IgD-negative memory B cell (primary cell): ENCODE results near the gene PTPRG. TPM values are rescaled to one million over a fixed set of nuclear protein-coding genes. Genes with fewer than 3 reads are reported as not detected.
A peak's percentile ranks its signal among the peaks of the same experiment; 100 is the strongest.

Source experiments
- H3K27ac Mint-ChIP-seq, 3 donors: one replicate each; pipeline ENCODE4 v1.8.0; 2020 to 2022; ENCODE audit warnings: mild to moderate bottlenecking in 3 of 3, mixed read lengths in 3 of 3, moderate library complexity in 1 of 3
- H3K27me3 Mint-ChIP-seq: one replicate; pipeline ENCODE4 v1.8.0; 2021; ENCODE audit warnings: mixed read lengths
- H3K36me3 Mint-ChIP-seq: one replicate; pipeline ENCODE4 v1.8.0; 2020; ENCODE audit warnings: mild to moderate bottlenecking, mixed read lengths
- H3K4me1 Mint-ChIP-seq, 3 donors: one replicate each; pipeline ENCODE4 v1.8.0; 2020 to 2022; ENCODE audit warnings: mixed read lengths in 3 of 3, mild to moderate bottlenecking in 1 of 3
- H3K4me3 Mint-ChIP-seq, 4 donors: one replicate each; pipeline ENCODE4 v1.8.0; 2020 to 2022; ENCODE audit warnings: mild to moderate bottlenecking in 4 of 4, mixed read lengths in 4 of 4, moderate library complexity in 3 of 4
- H3K9me3 Mint-ChIP-seq, 3 donors: one replicate each; pipeline ENCODE4 v1.8.0; 2020 to 2021; ENCODE audit warnings: mixed read lengths in 3 of 3, mild to moderate bottlenecking in 1 of 3
- polyA plus RNA-seq: library from polyadenylated mRNA; unstranded; fragments of 300-500 nt; fragmentation: Illumina TruSeq; gene quantifications from one replicate; pipeline ENCODE4 v1.2.3, GENCODE V29; 2021

The PTPRG gene
- polyA plus RNA-seq, 1 donor from 2014 or later, result 1.9 TPM

DNA sequence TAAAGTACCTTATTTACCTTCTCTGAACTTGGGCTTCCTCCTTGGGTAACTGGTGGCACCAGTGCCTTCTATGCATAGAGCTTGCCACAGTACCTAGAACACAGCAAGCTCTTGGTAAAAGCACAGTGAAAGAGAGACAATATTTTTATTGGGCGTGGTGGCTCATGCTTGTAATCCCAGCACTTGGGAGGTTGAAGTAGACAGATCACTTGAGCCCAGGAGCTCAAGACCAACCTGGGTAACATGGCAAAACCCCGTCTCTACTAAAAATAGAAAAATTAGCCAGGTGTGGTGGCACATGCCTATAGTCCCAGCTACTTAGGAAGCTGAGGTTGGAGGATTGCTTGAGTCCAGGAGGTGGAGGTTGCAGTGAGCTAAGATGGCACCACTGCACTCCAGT, 285.1 kb downstream of the PTPRG start:
- Mint-ChIP-seq H3K27ac (no peak overlapping the region), H3K36me3 (no peaks in the 10 kb centered on the region), H3K4me1 (peaks cover 0 to 2% (median 0%) of the 10 kb centered on the region in 3 donors)

DNA sequence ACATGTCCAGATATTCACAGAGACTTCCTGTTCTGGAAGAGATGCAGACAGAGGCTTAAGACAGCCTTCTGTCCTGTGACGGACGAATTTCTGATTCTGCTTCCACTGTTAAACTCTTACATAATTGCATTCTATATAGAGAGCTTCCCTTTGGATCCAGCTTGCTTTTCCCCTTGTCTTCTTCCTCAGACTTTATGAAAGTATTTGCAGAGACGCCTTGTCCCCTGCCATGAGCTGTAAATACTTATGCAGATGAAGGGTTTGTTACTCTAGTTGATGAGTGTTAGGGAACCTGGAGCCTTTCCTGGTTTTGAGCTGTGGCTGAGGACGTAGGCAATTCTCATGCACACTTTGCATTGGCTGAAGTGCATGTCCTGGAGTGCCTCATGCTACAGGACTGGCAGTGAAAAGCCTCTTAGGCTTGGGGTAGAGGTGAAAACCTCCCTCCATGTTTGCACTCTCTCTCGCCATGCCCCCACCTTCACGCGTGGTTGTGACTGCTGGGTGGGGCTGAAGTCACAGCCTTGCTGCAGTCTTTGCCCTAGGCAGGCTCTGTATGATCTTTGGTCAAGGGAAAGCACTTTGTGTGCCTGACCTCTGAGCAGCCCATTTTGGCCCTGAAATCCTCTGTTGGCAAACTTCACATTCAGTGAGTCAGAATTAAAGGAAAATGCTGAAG, 286.6 kb downstream of the PTPRG start:
- H3K27me3 Mint-ChIP-seq, result no peaks in the 10 kb centered on the region
- H3K4me1 Mint-ChIP-seq, result peaks cover 0 to 2% (median 0%) of the 10 kb centered on the region in 3 donors
- H3K27ac Mint-ChIP-seq, result no peak overlapping the region
- H3K4me3 Mint-ChIP-seq, result no peak overlapping the region
- no peaks in the 10 kb centered on the region for H3K36me3 Mint-ChIP-seq
- peaks cover 0 to 1% (median 0%) of the 10 kb centered on the region in 3 donors for H3K9me3 Mint-ChIP-seq

More for the DNA sequence above, 285.1 kb downstream of the PTPRG start:
- Mint-ChIP-seq H3K4me3 (no peak overlapping the region), H3K27me3 (no peaks in the 10 kb centered on the region), H3K9me3 (peaks cover 0 to 1% (median 0%) of the 10 kb centered on the region in 3 donors)

DNA sequence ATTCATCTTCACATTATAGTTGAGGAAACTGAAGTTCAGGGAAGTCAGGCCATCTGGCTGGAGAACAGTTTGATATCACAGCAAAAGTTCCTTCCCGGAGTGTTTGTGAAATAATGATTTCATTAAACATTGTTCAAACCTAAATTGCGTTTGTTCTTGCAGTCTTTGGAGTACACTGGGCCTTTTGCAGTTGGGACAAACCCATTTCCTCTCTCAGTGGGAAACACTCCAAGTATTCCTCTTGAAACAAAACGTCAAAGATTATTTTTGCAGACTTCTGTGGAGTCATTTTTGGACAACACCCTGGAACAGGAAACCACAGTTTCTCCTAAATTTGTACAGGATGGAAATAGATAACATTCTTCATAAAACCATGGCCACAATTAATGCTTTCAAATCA, 287.5 kb downstream of the PTPRG start:
- Mint-ChIP-seq H3K4me3 (no peak overlapping the region), H3K4me1 (peaks cover 0 to 2% (median 0%) of the 10 kb centered on the region in 3 donors), H3K27me3 (no peaks in the 10 kb centered on the region), H3K27ac (no peak overlapping the region), H3K9me3 (peaks cover 0 to 1% (median 0%) of the 10 kb centered on the region in 3 donors), H3K36me3 (no peaks in the 10 kb centered on the region)

DNA sequence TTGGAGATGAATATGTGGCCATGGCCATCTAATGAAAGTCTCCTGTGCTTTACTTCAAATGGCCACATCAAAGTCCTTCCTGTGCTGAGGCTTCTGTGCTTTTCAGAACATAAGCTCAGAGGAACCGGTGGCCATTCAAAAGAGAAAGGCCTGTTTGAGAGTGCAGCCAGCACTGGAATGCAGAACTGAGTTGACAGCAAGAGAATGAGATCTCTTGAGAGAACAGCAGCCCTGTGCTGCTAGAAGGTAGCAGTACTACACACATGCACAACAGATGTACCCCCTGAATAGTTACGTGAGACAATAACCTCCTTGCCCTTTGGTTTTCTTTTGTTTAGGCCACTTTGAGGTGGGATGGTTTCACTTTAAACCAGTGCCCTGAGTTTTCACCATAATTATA, 292.5 kb downstream of the PTPRG start:
- no peaks in the 10 kb centered on the region for H3K4me1 Mint-ChIP-seq
- no peak overlapping the region for H3K4me3 Mint-ChIP-seq
- no peaks in the 10 kb centered on the region for H3K9me3 Mint-ChIP-seq
- no peaks in the 10 kb centered on the region for H3K36me3 Mint-ChIP-seq
- H3K27me3 Mint-ChIP-seq, result no peaks in the 10 kb centered on the region
- no peak overlapping the region for H3K27ac Mint-ChIP-seq

DNA sequence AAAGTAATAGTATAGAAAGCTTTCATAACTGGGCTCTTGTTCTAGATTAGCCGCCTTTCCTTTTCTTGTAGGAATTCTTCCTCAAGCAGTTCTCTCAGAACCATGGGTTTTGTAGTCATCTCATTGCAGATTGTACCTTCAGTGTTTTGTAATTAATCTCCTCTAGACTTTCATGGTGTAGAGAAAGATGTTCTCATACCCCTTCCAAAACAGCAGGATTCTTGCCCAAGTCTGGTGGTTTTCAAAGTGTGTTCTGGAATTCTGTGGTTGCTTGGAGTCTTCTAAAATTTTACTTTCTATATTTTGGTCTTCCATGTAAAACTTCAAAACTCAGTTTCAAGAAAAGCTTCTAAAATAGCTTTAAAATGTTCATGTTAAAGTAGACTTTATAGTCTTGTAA, 293.8 kb downstream of the PTPRG start:
- Mint-ChIP-seq H3K36me3 (no peaks in the 10 kb centered on the region), H3K9me3 (peaks cover 0 to 2% (median 0%) of the 10 kb centered on the region in 3 donors), H3K27me3 (no peaks in the 10 kb centered on the region), H3K4me1 (no peaks in the 10 kb centered on the region), H3K27ac (no peak overlapping the region), H3K4me3 (no peak overlapping the region)

DNA sequence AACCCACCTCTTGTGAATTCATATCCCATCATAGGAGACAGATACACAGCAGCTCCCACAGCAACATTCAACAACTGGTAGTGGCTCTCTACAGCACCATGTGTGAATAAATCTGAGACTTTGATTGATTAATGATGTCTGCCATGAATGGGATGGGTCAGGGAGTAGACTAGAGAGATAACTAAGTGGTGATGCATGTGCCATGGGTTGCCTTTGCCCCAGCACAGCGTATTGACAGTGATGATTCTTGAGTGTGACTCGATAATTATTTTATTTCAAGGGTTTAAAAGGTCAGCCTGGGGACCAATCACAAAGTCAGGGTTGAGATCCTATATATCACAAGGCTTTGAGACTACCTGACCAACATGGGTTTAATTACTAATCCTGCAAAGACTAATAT, 295.9 kb downstream of the PTPRG start:
- H3K36me3 Mint-ChIP-seq, result no peaks in the 10 kb centered on the region
- no peaks in the 10 kb centered on the region for H3K4me1 Mint-ChIP-seq
- no peaks in the 10 kb centered on the region for H3K27me3 Mint-ChIP-seq
- H3K27ac Mint-ChIP-seq, result no peak overlapping the region
- H3K9me3 Mint-ChIP-seq, result peaks cover 0 to 2% (median 0%) of the 10 kb centered on the region in 3 donors
- H3K4me3 Mint-ChIP-seq, result no peak overlapping the region

DNA sequence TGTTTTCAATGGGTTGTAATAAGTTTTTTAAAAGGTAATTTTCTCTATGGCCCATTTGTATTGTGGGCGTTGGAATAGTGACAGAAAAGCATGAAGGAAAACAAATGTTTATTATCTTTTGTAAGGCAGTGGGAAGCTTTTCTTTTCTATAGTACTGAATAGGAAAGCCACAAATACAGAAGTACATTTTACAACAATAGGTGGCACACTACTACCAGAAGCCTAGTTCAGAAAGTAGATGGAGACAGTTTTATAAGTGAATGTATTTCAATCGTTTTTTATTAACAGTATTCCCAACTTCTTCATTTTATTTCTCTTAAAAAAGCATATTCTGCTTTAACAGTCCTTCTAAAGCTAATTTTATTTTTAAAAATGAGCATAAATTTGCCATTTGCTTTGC, 296.7 kb downstream of the PTPRG start:
- H3K4me3 Mint-ChIP-seq, result no peak overlapping the region
- no peaks in the 10 kb centered on the region for H3K36me3 Mint-ChIP-seq
- no peak overlapping the region for H3K27ac Mint-ChIP-seq
- H3K9me3 Mint-ChIP-seq, result peaks cover 0 to 2% (median 0%) of the 10 kb centered on the region in 3 donors
- H3K27me3 Mint-ChIP-seq, result no peaks in the 10 kb centered on the region
- no peaks in the 10 kb centered on the region for H3K4me1 Mint-ChIP-seq

DNA sequence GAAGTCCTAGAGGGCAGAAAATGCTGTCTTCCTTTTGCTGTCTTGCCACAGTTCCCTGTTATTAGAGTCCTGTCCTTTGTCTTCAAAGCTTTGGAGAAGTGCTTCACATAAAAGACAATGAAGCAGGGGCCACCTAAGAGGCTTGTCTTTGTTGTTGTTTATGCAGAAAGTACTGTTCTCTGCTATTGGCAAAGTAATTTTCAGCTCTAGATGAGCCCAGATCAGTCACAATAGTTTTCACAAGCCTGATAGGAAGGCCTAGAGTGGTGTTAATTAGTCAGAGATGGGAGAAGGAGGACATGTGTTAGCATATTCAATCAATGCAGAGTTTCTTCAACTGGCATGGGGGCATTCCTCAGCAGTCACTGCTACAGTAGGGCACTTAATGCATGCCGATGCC, 300.0 kb downstream of the PTPRG start:
- Mint-ChIP-seq H3K9me3 (peaks cover 0 to 2% (median 0%) of the 10 kb centered on the region in 3 donors), H3K36me3 (no peaks in the 10 kb centered on the region), H3K4me3 (no peak overlapping the region), H3K27me3 (no peaks in the 10 kb centered on the region), H3K4me1 (peaks cover 0 to 2% (median 0%) of the 10 kb centered on the region in 3 donors), H3K27ac (no peak overlapping the region)

DNA sequence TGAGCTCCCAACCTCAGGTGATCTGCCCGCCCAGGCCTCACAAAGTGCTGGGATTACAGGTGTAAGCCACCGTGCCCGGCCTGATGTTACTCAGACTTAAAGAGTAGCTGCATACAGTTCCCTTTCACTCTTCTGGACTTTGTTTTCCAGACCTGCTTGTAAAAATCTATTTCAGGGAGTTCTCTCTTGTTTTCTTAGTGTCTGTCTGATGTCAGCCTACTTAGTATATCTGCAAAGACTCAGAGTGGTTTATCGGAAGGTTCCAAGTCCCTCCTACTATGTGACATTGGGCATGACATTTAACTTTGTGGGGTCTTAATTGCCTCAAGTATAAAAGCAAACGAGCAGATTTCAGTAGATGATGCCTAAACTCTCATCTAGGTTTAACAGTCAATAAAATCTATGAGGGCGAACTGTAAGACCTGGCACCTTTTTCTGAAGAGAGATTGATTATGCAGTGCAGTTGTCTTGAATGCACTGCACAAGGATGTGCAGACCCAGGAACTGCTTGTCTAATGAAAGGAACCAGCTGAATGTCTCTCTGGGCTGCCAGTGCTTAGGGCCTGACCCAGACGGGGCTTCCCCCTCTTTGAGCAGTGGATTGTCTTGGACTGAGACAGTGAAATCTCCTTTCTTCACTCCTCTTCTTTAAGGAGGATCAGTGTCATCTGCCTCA, 301.4 kb downstream of the PTPRG start:
- Mint-ChIP-seq H3K4me3 (no peak overlapping the region), H3K27ac (no peak overlapping the region), H3K9me3 (peaks cover 0 to 2% (median 0%) of the 10 kb centered on the region in 3 donors), H3K4me1 (peaks cover 0 to 2% (median 0%) of the 10 kb centered on the region in 3 donors), H3K27me3 (no peaks in the 10 kb centered on the region), H3K36me3 (no peaks in the 10 kb centered on the region)

DNA sequence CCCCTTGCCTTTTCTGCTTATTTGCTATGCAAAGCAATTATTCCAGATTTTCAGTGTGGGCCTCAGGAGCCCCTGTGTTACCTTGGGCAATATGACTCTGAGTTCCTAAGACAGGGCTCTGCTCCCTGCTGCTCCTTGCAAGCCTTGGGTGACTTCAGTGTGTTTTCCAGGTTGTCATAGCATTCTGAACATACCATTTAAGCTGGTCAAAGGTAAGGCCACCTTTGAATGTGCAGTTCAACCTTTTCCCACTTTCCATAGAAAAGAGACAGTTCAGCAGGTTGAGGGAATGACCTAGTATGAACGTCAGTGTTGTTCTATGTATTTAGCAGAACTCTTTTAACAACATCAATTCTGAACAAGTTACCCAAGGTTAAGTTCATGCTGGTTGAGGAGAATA, 302.2 kb downstream of the PTPRG start:
- peaks cover 0 to 5% (median 2%) of the 10 kb centered on the region in 3 donors for H3K9me3 Mint-ChIP-seq
- H3K4me1 Mint-ChIP-seq, result peaks cover 0 to 2% (median 0%) of the 10 kb centered on the region in 3 donors
- H3K4me3 Mint-ChIP-seq, result no peak overlapping the region
- peaks cover 1% of the 10 kb centered on the region for H3K36me3 Mint-ChIP-seq
- no peaks in the 10 kb centered on the region for H3K27me3 Mint-ChIP-seq
- no peak overlapping the region for H3K27ac Mint-ChIP-seq

DNA sequence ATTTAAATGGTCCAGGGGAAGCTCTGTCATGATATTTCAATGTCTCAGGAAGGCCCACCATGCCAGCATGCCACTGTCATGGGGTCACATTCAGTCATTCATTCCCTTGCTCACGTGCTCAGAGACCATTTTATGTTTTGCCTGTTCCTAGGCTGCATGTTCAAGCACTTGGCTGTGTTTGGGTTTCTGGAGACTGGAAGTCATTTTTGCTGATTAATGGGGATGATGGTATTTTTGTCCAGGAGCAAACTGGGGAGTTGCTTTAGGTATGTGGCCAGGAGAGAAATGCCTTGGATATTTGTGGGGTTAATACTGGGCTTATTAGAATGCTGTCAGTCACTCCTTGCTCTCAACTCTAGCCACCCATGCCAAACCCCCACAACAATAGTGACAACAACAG, 303.5 kb downstream of the PTPRG start:
- Mint-ChIP-seq H3K4me3 (no peak overlapping the region), H3K27ac (no peak overlapping the region), H3K4me1 (peaks cover 0 to 2% (median 0%) of the 10 kb centered on the region in 3 donors), H3K36me3 (peaks cover 1% of the 10 kb centered on the region), H3K9me3 (peaks cover 0 to 5% (median 2%) of the 10 kb centered on the region in 3 donors), H3K27me3 (no peaks in the 10 kb centered on the region)

DNA sequence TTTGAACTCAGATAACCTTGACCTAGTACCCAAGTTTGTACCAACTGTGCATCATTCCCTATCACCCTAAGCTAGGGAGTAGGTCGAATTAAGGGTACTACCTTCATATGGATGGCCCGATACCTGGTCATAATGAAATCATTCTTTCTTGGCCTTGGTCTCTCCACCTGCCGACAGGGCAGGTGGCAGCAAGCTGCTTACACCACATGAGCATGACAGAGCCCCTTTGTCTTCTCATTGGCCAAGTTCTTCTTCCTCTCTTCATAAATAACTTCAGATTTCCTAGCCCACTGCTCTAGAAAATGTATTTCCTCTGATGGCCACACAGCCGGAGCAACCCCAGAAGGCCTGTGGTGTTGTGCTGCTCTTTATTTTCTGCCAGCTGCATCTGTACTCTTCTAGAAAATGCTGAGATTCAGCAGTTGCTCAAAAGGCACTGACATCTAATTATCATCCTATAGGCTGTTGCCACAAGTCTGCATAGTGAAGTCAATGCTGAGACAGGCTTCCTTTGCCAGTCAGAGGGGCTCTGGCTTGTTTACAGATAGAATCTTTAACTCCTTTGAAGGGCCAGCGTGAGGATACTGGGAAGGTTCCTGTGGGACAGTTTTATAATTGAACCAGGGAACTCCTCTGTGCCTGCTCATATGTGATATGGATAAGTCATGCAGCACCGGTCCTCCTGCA, 304.2 kb downstream of the PTPRG start:
- H3K4me1 Mint-ChIP-seq, result peaks cover 0 to 2% (median 0%) of the 10 kb centered on the region in 3 donors

DNA sequence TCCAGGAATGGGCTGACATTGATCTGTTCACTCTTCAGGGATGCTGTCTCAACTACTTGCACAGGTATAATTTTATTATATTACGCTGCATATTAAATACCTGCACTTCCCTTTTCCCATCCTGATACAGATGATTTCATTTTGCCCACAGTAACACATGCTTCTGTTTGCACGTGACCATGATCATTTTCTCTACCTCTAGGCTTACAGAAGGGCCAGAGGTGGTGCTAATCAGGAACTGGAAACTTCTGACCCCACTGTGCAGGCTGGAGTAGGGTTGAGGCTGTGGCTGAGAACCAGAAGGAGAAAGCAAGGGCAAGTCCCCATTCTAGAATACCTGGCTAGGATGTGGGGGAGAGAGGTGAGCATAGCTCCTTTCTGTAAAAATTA, 304.8 kb downstream of the PTPRG start:
- H3K36me3 Mint-ChIP-seq, result peaks cover 1% of the 10 kb centered on the region
- H3K4me3 Mint-ChIP-seq, result no peak overlapping the region
- H3K27ac Mint-ChIP-seq, result peak overlapping the region in 1 of 3 donors; percentile 28
- peaks cover 0 to 5% (median 1%) of the 10 kb centered on the region in 3 donors for H3K9me3 Mint-ChIP-seq
- H3K27me3 Mint-ChIP-seq, result no peaks in the 10 kb centered on the region
- peaks cover 0 to 2% (median 0%) of the 10 kb centered on the region in 3 donors for H3K4me1 Mint-ChIP-seq

More for the DNA sequence above, 304.2 kb downstream of the PTPRG start:
- Mint-ChIP-seq H3K4me3 (peak overlapping the region in 1 of 4 donors; percentile 21), H3K27me3 (no peaks in the 10 kb centered on the region), H3K27ac (no peak overlapping the region), H3K9me3 (peaks cover 0 to 5% (median 0%) of the 10 kb centered on the region in 3 donors), H3K36me3 (peaks cover 1% of the 10 kb centered on the region)

DNA sequence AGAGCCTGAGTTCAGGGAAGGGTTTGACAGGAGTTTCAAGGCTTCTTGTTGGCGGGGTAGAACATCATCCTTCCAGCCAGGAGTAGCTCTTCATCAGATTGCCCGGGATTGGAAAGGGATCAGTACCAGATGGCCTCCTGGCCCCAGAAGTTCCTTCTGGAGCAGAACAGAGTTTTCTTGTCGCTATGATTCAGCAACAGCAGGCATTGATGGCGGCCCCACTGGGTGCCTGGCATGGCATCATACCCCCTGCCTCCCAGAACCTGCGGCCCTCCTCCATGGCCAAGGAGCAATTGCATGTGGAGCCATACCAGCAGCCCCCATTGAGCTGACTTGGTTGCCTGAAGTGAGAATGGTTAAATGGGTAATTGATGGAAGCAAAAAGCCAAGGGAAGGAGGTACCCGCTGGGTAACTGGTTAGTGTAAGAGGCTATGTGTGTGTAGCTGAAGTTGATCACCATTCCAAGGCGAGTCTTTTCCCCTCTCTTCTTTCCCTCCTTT, 305.6 kb downstream of the PTPRG start:
- Mint-ChIP-seq H3K27ac (no peak overlapping the region), H3K9me3 (peaks cover 0 to 5% (median 1%) of the 10 kb centered on the region in 3 donors), H3K27me3 (no peaks in the 10 kb centered on the region), H3K4me1 (peaks cover 0 to 2% (median 0%) of the 10 kb centered on the region in 3 donors), H3K36me3 (peaks cover 1% of the 10 kb centered on the region), H3K4me3 (no peak overlapping the region)

DNA sequence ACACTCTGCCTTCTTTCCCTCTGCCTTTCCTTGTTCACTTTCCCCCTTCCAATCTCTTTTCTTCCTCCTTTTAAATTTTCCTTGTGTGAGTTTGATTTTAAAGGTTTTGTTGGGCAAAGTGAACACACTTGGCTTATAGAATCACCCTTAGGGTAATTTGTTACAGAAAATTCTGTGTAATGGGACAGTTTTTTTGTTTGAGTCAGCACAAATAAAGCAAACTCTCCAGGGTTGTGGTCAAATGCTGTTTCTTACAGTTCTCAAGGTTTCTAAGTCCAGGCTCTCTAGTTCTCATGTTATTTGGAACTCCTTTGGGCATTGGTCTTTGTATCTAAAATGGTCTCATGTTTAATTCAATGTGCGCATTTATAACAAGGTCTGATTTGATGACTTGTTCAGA, 307.1 kb downstream of the PTPRG start:
- H3K4me3 Mint-ChIP-seq, result no peak overlapping the region
- H3K36me3 Mint-ChIP-seq, result peaks cover 1% of the 10 kb centered on the region
- H3K9me3 Mint-ChIP-seq, result peaks cover 0 to 5% (median 1%) of the 10 kb centered on the region in 3 donors
- H3K27me3 Mint-ChIP-seq, result no peaks in the 10 kb centered on the region
- no peak overlapping the region for H3K27ac Mint-ChIP-seq
- peaks cover 0 to 2% (median 0%) of the 10 kb centered on the region in 3 donors for H3K4me1 Mint-ChIP-seq
